OCI-LY3 (cell line): ENCODE data around the gene ATN1.

Experiments
- EZH2phosphoT487 ChIP-seq: fragments of 200-600 bp; shearing (Covaris generic); IDR thresholded peaks from 2 replicates; pipeline ENCODE4 v1.6.1; 2018; ENCODE audit warnings: antibody characterized with exemption, mixed run types, low read depth
- TF ChIP-seq, protein P1 (sequence below): fragments of 200-600, 300-600 bp; sonication (generic); IDR thresholded peaks from 2 replicates; pipeline ENCODE4 v1.5.1; 2014; ENCODE audit warnings: antibody characterized with exemption, low read length, low read depth

DNA sequence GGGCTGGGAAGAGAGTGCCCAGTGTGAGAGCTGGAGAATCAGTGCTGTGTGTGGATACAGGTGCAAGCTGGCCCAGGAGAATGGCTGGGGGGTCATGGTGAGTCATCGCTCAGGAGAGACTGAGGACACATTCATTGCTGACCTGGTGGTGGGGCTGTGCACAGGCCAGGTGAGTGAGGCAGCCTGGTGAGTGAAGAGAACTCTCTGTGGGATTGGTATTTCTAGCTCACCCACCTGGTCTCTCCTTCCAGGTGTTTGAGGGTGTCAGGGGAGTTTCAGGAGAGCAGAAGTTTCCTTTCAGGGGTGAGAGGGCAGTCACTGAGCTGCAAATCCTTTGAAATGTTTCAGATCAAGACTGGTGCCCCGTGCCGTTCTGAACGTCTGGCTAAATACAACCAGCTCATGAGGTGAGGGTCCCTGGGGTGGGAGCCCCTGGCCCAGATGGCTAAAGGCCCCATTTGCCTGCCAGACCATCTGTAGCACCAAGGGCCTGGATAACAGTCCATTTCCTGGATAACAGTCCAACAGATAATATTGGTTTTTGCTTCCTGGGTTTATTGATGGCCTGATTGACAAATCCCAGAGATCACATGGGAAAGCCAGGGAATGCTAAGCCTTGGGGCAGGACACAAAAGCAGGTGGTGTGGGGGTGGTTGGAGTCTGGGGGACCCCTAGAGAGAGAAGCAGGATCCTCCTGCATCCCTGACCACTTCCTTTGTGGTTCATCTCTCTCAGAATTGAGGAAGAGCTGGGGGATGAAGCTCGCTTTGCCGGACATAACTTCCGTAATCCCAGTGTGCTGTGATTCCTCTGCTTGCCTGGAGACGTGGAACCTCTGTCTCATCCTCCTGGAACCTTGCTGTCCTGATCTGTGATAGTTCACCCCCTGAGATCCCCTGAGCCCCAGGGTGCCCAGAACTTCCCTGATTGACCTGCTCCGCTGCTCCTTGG, 5.5 kb upstream of the ATN1 start:
- TF ChIP-seq, protein P1, sequence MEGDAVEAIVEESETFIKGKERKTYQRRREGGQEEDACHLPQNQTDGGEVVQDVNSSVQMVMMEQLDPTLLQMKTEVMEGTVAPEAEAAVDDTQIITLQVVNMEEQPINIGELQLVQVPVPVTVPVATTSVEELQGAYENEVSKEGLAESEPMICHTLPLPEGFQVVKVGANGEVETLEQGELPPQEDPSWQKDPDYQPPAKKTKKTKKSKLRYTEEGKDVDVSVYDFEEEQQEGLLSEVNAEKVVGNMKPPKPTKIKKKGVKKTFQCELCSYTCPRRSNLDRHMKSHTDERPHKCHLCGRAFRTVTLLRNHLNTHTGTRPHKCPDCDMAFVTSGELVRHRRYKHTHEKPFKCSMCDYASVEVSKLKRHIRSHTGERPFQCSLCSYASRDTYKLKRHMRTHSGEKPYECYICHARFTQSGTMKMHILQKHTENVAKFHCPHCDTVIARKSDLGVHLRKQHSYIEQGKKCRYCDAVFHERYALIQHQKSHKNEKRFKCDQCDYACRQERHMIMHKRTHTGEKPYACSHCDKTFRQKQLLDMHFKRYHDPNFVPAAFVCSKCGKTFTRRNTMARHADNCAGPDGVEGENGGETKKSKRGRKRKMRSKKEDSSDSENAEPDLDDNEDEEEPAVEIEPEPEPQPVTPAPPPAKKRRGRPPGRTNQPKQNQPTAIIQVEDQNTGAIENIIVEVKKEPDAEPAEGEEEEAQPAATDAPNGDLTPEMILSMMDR, result no peak
- TF ChIP-seq EZH2phosphoT487, result no peak
